ENCODE measurements around the gene CD14.

DNA sequence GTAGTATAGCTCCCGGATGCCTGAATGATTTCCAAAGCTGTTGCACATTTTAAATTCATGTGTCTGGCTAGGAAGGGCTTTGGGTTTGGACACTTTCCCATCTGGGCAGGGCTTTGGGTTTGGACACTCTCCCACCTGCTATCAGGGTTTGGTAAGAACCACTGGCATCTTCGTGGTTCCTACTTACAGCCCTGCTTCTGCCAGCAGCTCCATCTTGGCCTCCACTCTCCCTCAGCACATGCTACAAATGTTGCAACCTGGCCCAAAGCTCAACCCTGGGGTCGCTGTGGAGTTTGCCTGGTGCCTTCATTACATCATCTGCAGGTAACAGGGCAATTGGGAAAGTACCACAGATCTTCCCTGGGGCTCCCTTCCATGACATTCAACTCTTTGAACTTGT is 9.7 kb upstream of the CD14 start:
- no peak for TF ChIP-seq FOXJ3 (CRISPR knock-in tag; IDR thresholded peaks at IDR 0.05; ENCODE audit: borderline replicate concordance)
- TF ChIP-seq, protein P1, sequence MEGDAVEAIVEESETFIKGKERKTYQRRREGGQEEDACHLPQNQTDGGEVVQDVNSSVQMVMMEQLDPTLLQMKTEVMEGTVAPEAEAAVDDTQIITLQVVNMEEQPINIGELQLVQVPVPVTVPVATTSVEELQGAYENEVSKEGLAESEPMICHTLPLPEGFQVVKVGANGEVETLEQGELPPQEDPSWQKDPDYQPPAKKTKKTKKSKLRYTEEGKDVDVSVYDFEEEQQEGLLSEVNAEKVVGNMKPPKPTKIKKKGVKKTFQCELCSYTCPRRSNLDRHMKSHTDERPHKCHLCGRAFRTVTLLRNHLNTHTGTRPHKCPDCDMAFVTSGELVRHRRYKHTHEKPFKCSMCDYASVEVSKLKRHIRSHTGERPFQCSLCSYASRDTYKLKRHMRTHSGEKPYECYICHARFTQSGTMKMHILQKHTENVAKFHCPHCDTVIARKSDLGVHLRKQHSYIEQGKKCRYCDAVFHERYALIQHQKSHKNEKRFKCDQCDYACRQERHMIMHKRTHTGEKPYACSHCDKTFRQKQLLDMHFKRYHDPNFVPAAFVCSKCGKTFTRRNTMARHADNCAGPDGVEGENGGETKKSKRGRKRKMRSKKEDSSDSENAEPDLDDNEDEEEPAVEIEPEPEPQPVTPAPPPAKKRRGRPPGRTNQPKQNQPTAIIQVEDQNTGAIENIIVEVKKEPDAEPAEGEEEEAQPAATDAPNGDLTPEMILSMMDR (IDR thresholded peaks at IDR 0.05), result no peak
- TF ChIP-seq, protein P2, sequence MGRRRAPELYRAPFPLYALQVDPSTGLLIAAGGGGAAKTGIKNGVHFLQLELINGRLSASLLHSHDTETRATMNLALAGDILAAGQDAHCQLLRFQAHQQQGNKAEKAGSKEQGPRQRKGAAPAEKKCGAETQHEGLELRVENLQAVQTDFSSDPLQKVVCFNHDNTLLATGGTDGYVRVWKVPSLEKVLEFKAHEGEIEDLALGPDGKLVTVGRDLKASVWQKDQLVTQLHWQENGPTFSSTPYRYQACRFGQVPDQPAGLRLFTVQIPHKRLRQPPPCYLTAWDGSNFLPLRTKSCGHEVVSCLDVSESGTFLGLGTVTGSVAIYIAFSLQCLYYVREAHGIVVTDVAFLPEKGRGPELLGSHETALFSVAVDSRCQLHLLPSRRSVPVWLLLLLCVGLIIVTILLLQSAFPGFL (CRISPR knock-in tag; IDR thresholded peaks at IDR 0.05; ENCODE audit: borderline replicate concordance), result no peak
- TF ChIP-seq, protein P3, sequence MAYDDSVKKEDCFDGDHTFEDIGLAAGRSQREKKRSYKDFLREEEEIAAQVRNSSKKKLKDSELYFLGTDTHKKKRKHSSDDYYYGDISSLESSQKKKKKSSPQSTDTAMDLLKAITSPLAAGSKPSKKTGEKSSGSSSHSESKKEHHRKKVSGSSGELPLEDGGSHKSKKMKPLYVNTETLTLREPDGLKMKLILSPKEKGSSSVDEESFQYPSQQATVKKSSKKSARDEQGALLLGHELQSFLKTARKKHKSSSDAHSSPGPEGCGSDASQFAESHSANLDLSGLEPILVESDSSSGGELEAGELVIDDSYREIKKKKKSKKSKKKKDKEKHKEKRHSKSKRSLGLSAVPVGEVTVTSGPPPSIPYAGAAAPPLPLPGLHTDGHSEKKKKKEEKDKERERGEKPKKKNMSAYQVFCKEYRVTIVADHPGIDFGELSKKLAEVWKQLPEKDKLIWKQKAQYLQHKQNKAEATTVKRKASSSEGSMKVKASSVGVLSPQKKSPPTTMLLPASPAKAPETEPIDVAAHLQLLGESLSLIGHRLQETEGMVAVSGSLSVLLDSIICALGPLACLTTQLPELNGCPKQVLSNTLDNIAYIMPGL (CRISPR knock-in tag; IDR thresholded peaks at IDR 0.05), result no peak
- no peak for TF ChIP-seq NR1H2 (CRISPR knock-in tag; IDR thresholded peaks at IDR 0.05)
- no peak for TF ChIP-seq NFYB (CRISPR knock-in tag; conservative IDR thresholded peaks at IDR 0.05; ENCODE audit: low read depth)
- TF ChIP-seq CREB1 (CRISPR knock-in tag; IDR thresholded peaks at IDR 0.05), result no peak
- no peak for TF ChIP-seq JUN (CRISPR knock-in tag; IDR thresholded peaks at IDR 0.05)
- TF ChIP-seq, protein P4, sequence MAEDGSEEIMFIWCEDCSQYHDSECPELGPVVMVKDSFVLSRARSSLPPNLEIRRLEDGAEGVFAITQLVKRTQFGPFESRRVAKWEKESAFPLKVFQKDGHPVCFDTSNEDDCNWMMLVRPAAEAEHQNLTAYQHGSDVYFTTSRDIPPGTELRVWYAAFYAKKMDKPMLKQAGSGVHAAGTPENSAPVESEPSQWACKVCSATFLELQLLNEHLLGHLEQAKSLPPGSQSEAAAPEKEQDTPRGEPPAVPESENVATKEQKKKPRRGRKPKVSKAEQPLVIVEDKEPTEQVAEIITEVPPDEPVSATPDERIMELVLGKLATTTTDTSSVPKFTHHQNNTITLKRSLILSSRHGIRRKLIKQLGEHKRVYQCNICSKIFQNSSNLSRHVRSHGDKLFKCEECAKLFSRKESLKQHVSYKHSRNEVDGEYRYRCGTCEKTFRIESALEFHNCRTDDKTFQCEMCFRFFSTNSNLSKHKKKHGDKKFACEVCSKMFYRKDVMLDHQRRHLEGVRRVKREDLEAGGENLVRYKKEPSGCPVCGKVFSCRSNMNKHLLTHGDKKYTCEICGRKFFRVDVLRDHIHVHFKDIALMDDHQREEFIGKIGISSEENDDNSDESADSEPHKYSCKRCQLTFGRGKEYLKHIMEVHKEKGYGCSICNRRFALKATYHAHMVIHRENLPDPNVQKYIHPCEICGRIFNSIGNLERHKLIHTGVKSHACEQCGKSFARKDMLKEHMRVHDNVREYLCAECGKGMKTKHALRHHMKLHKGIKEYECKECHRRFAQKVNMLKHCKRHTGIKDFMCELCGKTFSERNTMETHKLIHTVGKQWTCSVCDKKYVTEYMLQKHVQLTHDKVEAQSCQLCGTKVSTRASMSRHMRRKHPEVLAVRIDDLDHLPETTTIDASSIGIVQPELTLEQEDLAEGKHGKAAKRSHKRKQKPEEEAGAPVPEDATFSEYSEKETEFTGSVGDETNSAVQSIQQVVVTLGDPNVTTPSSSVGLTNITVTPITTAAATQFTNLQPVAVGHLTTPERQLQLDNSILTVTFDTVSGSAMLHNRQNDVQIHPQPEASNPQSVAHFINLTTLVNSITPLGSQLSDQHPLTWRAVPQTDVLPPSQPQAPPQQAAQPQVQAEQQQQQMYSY (CRISPR knock-in tag; IDR thresholded peaks at IDR 0.05), result no peak
- TF ChIP-seq NFATC4 (CRISPR knock-in tag; IDR thresholded peaks at IDR 0.05), result no peak
- TF ChIP-seq ZNF121 (CRISPR knock-in tag; IDR thresholded peaks at IDR 0.05), result no peak
- TF ChIP-seq TEAD4 (CRISPR knock-in tag; IDR thresholded peaks at IDR 0.05), result no peak
- TF ChIP-seq IRF2 (CRISPR knock-in tag; IDR thresholded peaks at IDR 0.05; ENCODE audit: borderline replicate concordance, low read depth), result no peak
- TF ChIP-seq FOXK1 (CRISPR knock-in tag; IDR thresholded peaks at IDR 0.05), result no peak

Data from WTC11 (cell line).